PC-3 (cell line): ENCODE data around the gene PEAK3. TPM values are rescaled to one million over a fixed set of nuclear protein-coding genes. Genes with fewer than 3 reads are reported as not detected.
A peak's percentile ranks its signal among the peaks of the same experiment; 100 is the strongest.

Experiments used
- ATAC-seq: fragments of 200-7000 bp; cut with Tn5 transposase; 2 replicates; pipeline ENCODE4 v1.9.1; 2020; ENCODE audit warnings: mild to moderate bottlenecking, moderate library complexity
- BruUV-seq: library from RNA; stranded (reverse); fragments of 400-500 nt; replicated peaks from 2 replicates; lab custom pipeline; 2021; lab: Mats Ljungman, UMichigan
- CTCF ChIA-PET: fragments of 300-600 bp; sonication (Branson Sonifier 250); formaldehyde crosslinking; loops from one replicate; lab custom pipeline; 2022; ENCODE audit warnings: antibody characterized with exemption; lab: Charles Lee
- POLR2A ChIA-PET: fragments of 300-600 bp; sonication (Branson Sonifier 250); formaldehyde crosslinking; loops from one replicate; lab custom pipeline; 2022; ENCODE audit warnings: antibody characterized with exemption; ENCODE audit not compliant: unreplicated experiment; lab: Charles Lee
- DNase-seq: peaks from one replicate; pipeline ENCODE4 v3.0.0-alpha.2; 2015
- H2AFZ ChIP-seq: fragments of 300-600 bp; sonication (generic); 2 replicates; pipeline ENCODE4 v1.6.0; 2016; ENCODE audit warnings: antibody characterized with exemption, low read length
- H3F3A ChIP-seq: fragments of 300-600 bp; sonication (generic); one replicate; pipeline ENCODE4 v1.6.0; 2017; ENCODE audit warnings: antibody characterized with exemption, low read length, control low read depth, mild to moderate bottlenecking; ENCODE audit not compliant: unreplicated experiment
- H3K27ac ChIP-seq: fragments of 300-600 bp; sonication (generic); 2 replicates; pipeline ENCODE4 v1.5.1; 2016; ENCODE audit warnings: mild to moderate bottlenecking, low read length
- H3K27me3 ChIP-seq: fragments of 300-600 bp; sonication (generic); 2 replicates; pipeline ENCODE4 v1.6.1; 2016; ENCODE audit warnings: low read length, mixed read lengths
- H3K36me3 ChIP-seq: fragments of 300-600 bp; sonication (generic); 2 replicates; pipeline ENCODE4 v1.6.1; 2016; ENCODE audit warnings: low read depth, mixed run types, low read length, mixed read lengths
- H3K4me1 ChIP-seq: fragments of 300-600 bp; sonication (generic); 2 replicates; pipeline ENCODE4 v1.5.1; 2016; ENCODE audit warnings: low read length; ENCODE audit not compliant: insufficient read depth
- H3K4me2 ChIP-seq: fragments of 300-600 bp; sonication (generic); 2 replicates; pipeline ENCODE4 v1.6.0; 2016; ENCODE audit warnings: low read length
- H3K4me3 ChIP-seq: fragments of 300-600 bp; sonication (generic); 2 replicates; pipeline ENCODE4 v1.5.1; 2016; ENCODE audit warnings: mild to moderate bottlenecking, low read length, mixed read lengths
- H3K79me2 ChIP-seq: fragments of 300-600 bp; sonication (generic); 2 replicates; pipeline ENCODE4 v1.6.1; 2017; ENCODE audit warnings: low read length, mixed read lengths
- H3K9ac ChIP-seq: fragments of 300-600 bp; sonication (generic); 2 replicates; pipeline ENCODE4 v1.6.0; 2016; ENCODE audit warnings: mild to moderate bottlenecking, low read length
- H3K9me2 ChIP-seq: fragments of 300-600 bp; sonication (generic); replicated peaks from 2 replicates; pipeline ENCODE4 v1.6.1; 2016; ENCODE audit warnings: mixed run types, low read length, mixed read lengths
- H3K9me3 ChIP-seq: fragments of 300-600 bp; sonication (generic); 2 replicates; pipeline ENCODE4 v1.6.1; 2016; ENCODE audit warnings: low read length, mixed read lengths
- H4K20me1 ChIP-seq: fragments of 300-600 bp; sonication (generic); 2 replicates; pipeline ENCODE4 v1.6.1; 2016; ENCODE audit warnings: low read length, mixed read lengths
- EZH2 ChIP-seq: fragments of 300-600 bp; sonication (generic); IDR thresholded peaks from one replicate; pipeline ENCODE4 v1.6.1; 2017; ENCODE audit warnings: antibody characterized with exemption, mild to moderate bottlenecking, low read length; ENCODE audit not compliant: unreplicated experiment
- EZH2phosphoT487 ChIP-seq: fragments of 300-600 bp; sonication (generic); IDR thresholded peaks from 2 replicates; pipeline ENCODE4 v1.6.1; 2018; ENCODE audit warnings: mild to moderate bottlenecking, antibody characterized with exemption, low read length, borderline replicate concordance
- intact Hi-C: fragments of 100-400 bp; cut with micrococcal nuclease; formaldehyde crosslinking; loops from 2 replicates; pipeline ENCODE4 v1.9.0; 2023
- total RNA-seq: library from RNA; depleted of rRNA; stranded (reverse); fragments of >200 nt; gene quantifications from 2 replicates; pipeline ENCODE4 v1.2.3, GENCODE V29; 2014
- TF ChIP-seq, protein P1 (sequence below): fragments of 300-600 bp; sonication (generic); conservative IDR thresholded peaks from 2 replicates; pipeline ENCODE4 v1.5.1; 2017; ENCODE audit warnings: antibody characterized with exemption, low read depth, mild to moderate bottlenecking, low read length

PEAK3 gene
- total RNA-seq, 1 experiment from 2014 or later: not detected

DNA sequence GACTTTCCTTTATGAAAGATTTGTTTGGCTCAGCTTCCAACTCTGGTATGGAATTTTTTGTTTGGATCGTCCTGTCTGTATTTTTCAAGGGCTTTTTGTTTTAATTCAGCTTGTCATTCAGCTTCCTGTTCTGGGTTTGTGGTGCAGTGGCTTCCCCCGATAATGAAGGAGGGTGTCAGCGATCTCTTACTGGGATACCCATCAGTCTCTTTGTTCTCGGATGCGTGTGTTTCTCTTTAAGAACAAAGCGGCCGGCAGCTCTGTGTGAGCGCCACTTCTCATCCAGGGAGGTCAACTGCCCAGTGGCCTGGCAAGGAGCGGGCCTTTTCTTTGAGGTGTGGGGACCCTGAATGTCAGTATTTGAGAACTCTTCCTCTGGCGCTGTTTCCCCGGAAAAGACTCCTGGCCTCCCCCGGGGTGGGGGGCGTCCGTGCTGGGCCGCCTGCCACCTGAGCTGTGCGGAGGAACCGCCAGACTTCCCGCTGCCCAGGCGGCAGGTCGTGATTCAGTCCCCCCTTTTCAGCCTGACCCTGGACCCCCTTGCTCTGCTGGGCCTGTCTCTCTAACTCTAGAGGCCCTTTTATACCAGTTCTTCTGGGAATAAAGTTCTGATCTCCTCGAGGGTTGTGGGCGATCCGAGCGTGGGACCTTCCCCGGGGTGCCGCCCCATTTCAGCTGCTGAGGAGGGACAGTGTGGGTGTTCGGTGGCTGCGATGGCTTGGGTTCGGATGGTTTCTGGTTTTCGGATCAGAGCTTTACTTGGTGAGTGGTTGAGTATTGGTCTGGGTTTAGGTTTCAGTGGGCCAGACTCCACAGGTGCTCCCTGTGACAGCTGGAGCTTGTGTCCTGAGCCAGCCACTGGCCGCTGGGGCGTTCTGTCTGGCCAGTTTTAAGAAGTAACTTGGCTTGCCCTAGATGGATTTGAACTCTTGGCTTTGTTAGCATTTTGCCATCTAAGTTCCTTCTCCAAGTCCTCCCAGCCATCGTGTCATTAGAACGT, 41.9 kb downstream of the PEAK3 start:
- intact Hi-C loops: loop anchor here (5.0 to 10.0 kb wide), 2 partner anchors 73 to 75 kb away; no protein-coding TSS in a partner anchor
- no peaks in the 10 kb centered on the region for H3F3A ChIP-seq
- ATAC-seq (no peak), DNase-seq (no peak)
- BruUV-seq: no TSS peak
- no peaks in the 10 kb centered on the region for H3K9me2 ChIP-seq
- no peaks in the 10 kb centered on the region for H3K27me3 ChIP-seq
- peak overlapping the region; percentile 92 for H3K4me2 ChIP-seq
- peaks cover 62% of the 10 kb centered on the region for H4K20me1 ChIP-seq
- POLR2A ChIA-PET: no interaction called here
- CTCF ChIA-PET: interaction anchor here (0.7 kb wide), 1 partner anchor 93 kb away, joined by 13 read pairs; no protein-coding TSS in a partner anchor
- H3K36me3 ChIP-seq: peaks cover 8% of the 10 kb centered on the region
- peaks cover 85% of the 10 kb centered on the region for H3K79me2 ChIP-seq
- TF ChIP-seq EZH2phosphoT487 (no peak), EZH2 (no peak)
- TF ChIP-seq, protein P1, sequence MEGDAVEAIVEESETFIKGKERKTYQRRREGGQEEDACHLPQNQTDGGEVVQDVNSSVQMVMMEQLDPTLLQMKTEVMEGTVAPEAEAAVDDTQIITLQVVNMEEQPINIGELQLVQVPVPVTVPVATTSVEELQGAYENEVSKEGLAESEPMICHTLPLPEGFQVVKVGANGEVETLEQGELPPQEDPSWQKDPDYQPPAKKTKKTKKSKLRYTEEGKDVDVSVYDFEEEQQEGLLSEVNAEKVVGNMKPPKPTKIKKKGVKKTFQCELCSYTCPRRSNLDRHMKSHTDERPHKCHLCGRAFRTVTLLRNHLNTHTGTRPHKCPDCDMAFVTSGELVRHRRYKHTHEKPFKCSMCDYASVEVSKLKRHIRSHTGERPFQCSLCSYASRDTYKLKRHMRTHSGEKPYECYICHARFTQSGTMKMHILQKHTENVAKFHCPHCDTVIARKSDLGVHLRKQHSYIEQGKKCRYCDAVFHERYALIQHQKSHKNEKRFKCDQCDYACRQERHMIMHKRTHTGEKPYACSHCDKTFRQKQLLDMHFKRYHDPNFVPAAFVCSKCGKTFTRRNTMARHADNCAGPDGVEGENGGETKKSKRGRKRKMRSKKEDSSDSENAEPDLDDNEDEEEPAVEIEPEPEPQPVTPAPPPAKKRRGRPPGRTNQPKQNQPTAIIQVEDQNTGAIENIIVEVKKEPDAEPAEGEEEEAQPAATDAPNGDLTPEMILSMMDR: no peak
- H3K4me3 ChIP-seq: peak overlapping the region; percentile 98
- no peak overlapping the region for H2AFZ ChIP-seq
- H3K4me1 ChIP-seq: peaks cover 31% of the 10 kb centered on the region
- H3K9me3 ChIP-seq: no peaks in the 10 kb centered on the region
- H3K9ac ChIP-seq: peak overlapping the region; percentile 99
- H3K27ac ChIP-seq: no peak overlapping the region

DNA sequence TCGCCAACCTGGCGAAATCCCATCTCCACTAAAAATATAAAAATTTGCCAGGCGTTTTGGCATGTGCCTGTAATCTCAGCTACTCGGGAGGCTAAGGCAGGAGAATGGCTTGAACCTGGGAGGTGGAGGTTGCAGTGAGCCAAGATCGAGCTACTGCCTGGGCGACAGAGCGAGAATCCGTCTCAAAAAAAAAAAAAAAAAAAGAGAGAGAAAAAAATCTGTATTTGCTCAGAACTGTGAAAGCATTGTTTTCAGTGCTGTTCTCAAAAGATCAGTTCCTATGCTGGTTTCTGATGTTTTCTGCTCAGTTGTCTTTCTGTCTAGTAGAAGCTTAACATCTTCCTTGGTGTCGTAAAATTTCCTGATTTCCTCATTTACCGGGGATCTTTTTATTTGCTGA, 42.8 kb downstream of the PEAK3 start:
- Histone ChIP-seq H3K9me2 (no peaks in the 10 kb centered on the region), H3K27me3 (no peaks in the 10 kb centered on the region), H3F3A (no peaks in the 10 kb centered on the region), H3K36me3 (peaks cover 3% of the 10 kb centered on the region; the same call in 1 of the 2 replicates), H3K4me1 (peaks cover 31% of the 10 kb centered on the region), H3K9me3 (no peaks in the 10 kb centered on the region), H3K4me3 (peak overlapping the region; percentile 98), H3K27ac (no peak overlapping the region), H3K9ac (peak overlapping the region; percentile 99), H3K4me2 (peak overlapping the region; percentile 92), H2AFZ (no peak overlapping the region), H4K20me1 (peaks cover 62% of the 10 kb centered on the region), H3K79me2 (peaks cover 94% of the 10 kb centered on the region)
- ChIA-PET CTCF (interaction anchor here (0.7 kb wide), 1 partner anchor 93 kb away, joined by 13 read pairs; no protein-coding TSS in a partner anchor), POLR2A (no interaction called here)
- no peak for ATAC-seq
- no peak for DNase-seq
- TF ChIP-seq EZH2 (no peak), EZH2phosphoT487 (no peak)
- TF ChIP-seq, protein P1: no peak
- intact Hi-C loops: loop anchor here (5.0 to 10.0 kb wide), 2 partner anchors 72 to 76 kb away; no protein-coding TSS in a partner anchor
- BruUV-seq: no TSS peak
